ENCODE data around the gene OCLN. TPM values are rescaled to one million over a fixed set of nuclear protein-coding genes. Genes with fewer than 3 reads are reported as not detected.
"Not testable (repeated sequence)": the region's sequence is repeated elsewhere in the genome, so short reads cannot be mapped to it uniquely, and the experiment has no call there.

Gene OCLN
- total RNA-seq, 1 donor from 2014 or later, result 0.53 TPM

DNA sequence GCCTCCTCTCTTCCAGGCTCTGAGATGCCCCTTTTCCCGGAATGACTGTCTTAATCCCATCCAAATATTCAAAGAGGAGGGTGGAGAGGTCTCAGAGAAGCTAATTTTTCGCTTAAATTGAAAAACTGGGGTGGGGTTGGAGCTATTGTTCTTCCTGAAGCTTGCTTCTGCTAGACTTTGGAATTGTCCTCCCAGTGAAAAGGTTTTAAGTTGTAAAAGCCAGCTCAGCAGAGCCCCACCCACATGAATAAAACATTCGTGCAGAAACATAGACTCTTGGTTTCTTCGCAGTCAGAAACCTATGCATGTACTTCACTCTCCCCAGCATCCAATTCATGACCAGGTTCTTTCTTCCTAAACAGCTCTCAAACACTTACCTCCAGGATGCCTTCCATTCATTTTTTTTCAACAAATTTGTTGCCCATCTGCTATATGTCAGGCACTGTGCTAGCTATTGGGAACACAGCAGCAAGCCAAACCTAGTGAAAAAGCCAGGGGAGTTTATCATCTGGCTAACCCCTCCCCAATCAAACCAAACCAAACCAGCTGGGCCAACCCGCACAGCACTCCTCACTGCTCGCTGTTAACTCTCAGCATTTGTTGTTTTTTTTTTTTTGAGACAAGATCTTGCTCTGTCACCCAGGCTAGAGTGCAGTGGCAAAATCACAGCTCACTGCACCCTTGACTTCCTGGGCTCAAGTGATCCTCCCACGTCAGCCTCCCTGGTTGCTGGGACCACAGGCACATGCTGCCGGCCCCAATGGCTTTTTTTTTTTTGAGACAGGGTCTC, 37.9 kb upstream of the OCLN start:
- Histone ChIP-seq H3K4me1 (no peaks in the 10 kb centered on the region), H3K27me3 (no peaks in the 10 kb centered on the region), H3K36me3 (no peaks in the 10 kb centered on the region), H3K27ac (no peak overlapping the region), H3K4me3 (no peak overlapping the region), H3K9me3 (no peaks in the 10 kb centered on the region)
- no peak for DNase-seq (ENCODE audit: low spot score in 2 of 2)
- intact Hi-C loops (cut with DNase I), result no loop called here
- TF ChIP-seq, protein P1, sequence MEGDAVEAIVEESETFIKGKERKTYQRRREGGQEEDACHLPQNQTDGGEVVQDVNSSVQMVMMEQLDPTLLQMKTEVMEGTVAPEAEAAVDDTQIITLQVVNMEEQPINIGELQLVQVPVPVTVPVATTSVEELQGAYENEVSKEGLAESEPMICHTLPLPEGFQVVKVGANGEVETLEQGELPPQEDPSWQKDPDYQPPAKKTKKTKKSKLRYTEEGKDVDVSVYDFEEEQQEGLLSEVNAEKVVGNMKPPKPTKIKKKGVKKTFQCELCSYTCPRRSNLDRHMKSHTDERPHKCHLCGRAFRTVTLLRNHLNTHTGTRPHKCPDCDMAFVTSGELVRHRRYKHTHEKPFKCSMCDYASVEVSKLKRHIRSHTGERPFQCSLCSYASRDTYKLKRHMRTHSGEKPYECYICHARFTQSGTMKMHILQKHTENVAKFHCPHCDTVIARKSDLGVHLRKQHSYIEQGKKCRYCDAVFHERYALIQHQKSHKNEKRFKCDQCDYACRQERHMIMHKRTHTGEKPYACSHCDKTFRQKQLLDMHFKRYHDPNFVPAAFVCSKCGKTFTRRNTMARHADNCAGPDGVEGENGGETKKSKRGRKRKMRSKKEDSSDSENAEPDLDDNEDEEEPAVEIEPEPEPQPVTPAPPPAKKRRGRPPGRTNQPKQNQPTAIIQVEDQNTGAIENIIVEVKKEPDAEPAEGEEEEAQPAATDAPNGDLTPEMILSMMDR (IDR thresholded peaks at IDR 0.05), result no peak

DNA sequence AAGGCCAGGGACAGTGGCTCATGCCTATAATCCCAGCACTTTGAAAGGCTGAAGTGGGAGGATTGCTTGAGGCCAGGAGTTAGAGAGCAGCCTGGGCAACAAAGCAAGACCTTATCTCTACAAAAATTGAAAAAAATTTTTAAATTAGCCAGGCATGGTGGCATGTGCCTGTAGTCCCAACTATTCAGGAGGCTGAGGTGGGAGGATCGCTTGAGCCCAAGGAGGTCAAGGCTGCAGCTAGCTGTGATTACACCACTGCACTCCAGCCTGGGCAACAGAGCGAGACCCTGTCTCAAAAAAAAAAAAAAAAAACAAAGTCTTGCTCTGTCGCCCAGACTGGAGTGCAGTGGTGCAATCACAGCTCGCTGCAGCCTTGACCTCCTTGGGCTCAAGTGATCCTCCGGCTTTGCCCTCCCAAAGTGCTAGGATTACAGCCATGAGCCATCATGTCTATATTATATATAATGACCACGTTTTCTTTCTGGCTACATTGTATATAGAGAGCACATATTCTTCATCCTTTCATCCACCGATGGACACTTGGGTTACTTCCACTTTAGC, 37.1 kb upstream of the OCLN start:
- H3K27ac ChIP-seq; intact Hi-C loops (cut with DNase I): not testable (repeated sequence)

DNA sequence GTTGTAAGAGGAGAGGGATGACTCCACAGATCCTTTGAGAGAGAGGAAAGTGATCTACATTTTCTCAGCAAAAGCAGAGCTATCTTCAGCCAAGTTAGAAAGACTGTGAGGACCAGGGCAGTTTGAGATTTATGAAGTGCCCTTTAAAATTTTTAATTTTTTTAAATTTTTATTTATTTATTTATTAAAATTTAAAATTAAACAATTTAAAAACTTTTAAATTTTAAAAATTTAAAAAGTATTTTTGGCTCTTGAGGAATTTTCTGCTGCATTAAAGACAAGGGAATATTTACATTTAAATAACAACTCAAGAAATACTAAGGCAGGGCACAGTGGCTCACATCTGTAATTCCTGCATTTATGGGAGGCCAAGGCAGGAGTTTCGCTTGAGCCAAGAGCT, 30.4 kb upstream of the OCLN start:
- TF ChIP-seq, protein P1 (IDR thresholded peaks at IDR 0.05), result no peak
- intact Hi-C loops (cut with DNase I), result no loop called here

More for the DNA sequence above, 37.1 kb upstream of the OCLN start:
- not testable (repeated sequence) for H3K4me3 ChIP-seq; H3K27me3 ChIP-seq; H3K4me1 ChIP-seq; H3K9me3 ChIP-seq; H3K36me3 ChIP-seq; DNase-seq (ENCODE audit: low spot score in 2 of 2)

DNA sequence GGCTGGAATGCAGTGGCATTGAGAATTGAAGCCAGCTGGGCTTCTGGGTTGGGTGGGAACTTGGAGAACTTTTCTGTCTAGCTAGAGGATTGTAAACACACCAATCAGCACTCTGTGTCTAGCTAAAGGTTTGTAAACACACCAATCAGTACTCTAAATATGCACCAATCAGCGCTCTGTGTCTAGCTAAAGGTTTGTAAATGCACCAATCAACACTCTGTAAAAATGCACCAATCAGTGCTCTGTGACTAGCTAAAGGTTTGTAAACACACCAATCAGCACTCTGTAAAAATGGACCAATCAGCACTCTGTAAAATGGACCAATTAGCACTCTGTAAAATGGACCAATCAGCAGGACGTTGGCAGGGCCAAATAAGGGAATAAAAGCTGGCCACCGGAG, 26.2 kb upstream of the OCLN start:
- H3K27me3 ChIP-seq; DNase-seq (ENCODE audit: low spot score in 2 of 2); H3K4me3 ChIP-seq; H3K4me1 ChIP-seq; H3K27ac ChIP-seq; H3K36me3 ChIP-seq; H3K9me3 ChIP-seq; intact Hi-C loops (cut with DNase I): not testable (repeated sequence)

More for the DNA sequence above, 30.4 kb upstream of the OCLN start:
- H3K36me3 ChIP-seq, result no peaks in the 10 kb centered on the region
- H3K4me1 ChIP-seq, result no peaks in the 10 kb centered on the region
- H3K27ac ChIP-seq, result no peak overlapping the region
- H3K9me3 ChIP-seq, result no peaks in the 10 kb centered on the region
- DNase-seq (ENCODE audit: low spot score in 2 of 2), result no peak
- no peak overlapping the region for H3K4me3 ChIP-seq
- H3K27me3 ChIP-seq, result no peaks in the 10 kb centered on the region

DNA sequence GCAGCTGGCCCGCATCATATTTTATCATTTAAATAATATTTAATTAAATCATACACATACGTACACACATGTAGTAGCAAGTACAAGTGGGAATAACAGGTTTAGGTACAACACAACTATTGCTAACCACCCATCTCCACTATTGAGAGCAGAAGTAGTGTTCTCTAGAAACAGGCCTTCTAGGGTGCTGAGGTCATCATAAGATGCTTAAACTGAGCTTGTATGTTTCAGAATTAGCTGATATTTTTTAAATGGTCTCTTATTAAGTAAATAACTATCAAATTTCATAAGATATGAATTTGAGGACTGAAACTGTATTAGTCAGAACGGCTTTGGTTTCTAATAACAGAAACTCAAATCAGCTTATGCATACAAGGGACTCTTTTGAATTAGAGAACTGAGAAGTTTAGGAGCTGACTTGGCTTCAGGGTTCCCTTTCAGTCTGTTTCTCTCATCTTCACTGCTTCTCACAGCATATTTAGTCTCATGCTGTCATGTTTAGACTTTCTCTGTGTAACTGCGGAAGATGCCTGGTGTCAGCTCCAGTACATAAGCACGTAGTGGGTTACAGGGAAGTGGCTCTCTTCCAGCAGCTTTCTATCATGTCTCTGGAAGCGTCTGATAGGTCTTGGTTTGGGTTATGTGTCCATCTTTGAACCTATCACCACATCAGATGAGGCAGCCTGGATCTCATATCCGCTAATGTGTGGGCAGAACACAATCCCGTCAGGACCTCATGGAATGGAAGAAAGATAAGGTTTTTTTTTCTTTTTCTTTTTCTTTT, 25.0 kb upstream of the OCLN start:
- TF ChIP-seq, protein P1 (IDR thresholded peaks at IDR 0.05), result no peak
- no peak for DNase-seq (ENCODE audit: low spot score in 2 of 2)

DNA sequence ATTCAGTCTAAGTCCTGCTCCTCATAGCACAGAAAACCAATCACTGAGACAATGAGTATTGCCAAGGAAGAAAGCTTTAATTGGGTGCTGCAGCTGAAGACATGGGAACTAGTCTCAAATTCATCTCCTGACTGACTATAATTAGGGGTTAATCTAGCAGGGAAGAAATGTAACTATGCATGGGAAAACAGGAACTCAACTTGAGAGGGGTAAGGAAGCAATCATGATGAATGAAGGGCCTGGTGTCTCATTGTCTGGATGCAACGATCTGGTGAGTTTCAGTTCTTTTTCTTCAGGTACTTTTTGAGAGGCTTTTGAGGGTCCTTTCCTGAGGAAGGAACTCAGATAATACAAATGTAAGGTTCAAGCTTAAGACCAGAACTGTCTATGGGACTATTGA, 24.0 kb upstream of the OCLN start:
- Histone ChIP-seq H3K4me3 (no peak overlapping the region), H3K4me1 (no peaks in the 10 kb centered on the region), H3K9me3 (no peaks in the 10 kb centered on the region), H3K27me3 (no peaks in the 10 kb centered on the region), H3K36me3 (no peaks in the 10 kb centered on the region), H3K27ac (no peak overlapping the region)
- intact Hi-C loops (cut with DNase I), result no loop called here
- DNase-seq (ENCODE audit: low spot score in 2 of 2), result no peak
- TF ChIP-seq, protein P1 (IDR thresholded peaks at IDR 0.05), result no peak

More for the DNA sequence above, 25.0 kb upstream of the OCLN start:
- no peak overlapping the region for H3K27ac ChIP-seq
- H3K4me3 ChIP-seq, result no peak overlapping the region
- no peaks in the 10 kb centered on the region for H3K36me3 ChIP-seq
- no peaks in the 10 kb centered on the region for H3K9me3 ChIP-seq
- H3K4me1 ChIP-seq, result no peaks in the 10 kb centered on the region
- H3K27me3 ChIP-seq, result no peaks in the 10 kb centered on the region
- intact Hi-C loops (cut with DNase I), result no loop called here

DNA sequence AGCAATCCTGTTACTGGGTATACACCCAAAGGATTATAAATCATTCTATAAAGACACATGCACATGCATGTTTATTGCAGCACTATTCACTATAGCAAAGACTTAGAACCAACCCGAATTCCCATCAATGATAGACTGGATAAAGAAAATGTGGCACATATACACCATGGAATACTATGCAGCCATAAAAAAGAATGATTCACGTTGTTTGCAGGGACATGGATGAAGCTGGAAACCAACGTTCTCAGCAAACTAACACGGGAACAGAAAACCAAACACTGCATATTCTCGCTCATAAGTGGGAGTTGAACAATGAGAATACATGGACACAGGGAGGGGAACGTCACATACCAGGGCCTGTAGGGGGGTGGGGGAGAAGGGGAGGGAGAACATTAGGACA, 21.1 kb upstream of the OCLN start:
- H3K9me3 ChIP-seq; H3K27ac ChIP-seq; H3K4me3 ChIP-seq; H3K36me3 ChIP-seq; DNase-seq (ENCODE audit: low spot score in 2 of 2); H3K27me3 ChIP-seq; intact Hi-C loops (cut with DNase I); H3K4me1 ChIP-seq: not testable (repeated sequence)

DNA sequence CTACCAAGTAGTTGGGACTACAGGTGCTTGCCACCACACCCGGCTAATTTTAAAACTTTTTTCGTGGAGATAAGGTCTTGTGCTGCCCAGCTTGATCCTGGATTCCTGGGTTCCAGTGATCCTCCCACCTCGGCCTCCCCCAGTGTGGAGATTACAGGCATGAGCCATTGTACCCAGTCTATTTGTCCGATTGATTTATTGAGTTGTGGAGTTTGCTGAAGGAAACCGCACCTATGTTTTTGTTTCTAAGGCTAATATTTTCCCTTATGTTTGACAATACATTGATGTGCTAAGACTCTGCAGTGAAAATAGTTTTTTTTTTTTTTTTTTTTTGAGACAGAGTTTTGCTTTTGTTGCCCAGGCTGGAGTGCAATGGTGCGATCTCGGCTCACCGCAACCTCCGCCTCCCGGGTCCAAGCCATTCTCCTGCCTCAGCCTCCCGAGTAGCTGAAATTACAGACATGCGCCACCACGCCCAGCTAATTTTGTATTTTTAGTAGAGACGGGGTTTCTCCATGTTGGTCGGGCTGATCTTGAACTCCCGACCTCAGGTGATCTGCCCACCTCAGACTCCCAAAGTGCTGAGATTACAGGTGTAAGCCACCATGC, 20.0 kb upstream of the OCLN start:
- not testable (repeated sequence) for H3K4me1 ChIP-seq

More for the DNA sequence above, 20.0 kb upstream of the OCLN start:
- H3K27ac ChIP-seq; intact Hi-C loops (cut with DNase I); DNase-seq (ENCODE audit: low spot score in 2 of 2); H3K4me3 ChIP-seq; H3K9me3 ChIP-seq; H3K36me3 ChIP-seq; H3K27me3 ChIP-seq: not testable (repeated sequence)

Measured in ascending aorta (tissue), 2 donors.